Stimulated activated effector memory CD8-positive, alpha-beta T cell treated with anti-CD3 and anti-CD28 coated beads, Interleukin-12 subunit alpha, Interleukin-12 subunit beta, amount 100 ng/mL, for 72 hours (primary cell): ENCODE measurements around the gene ADH7.
"Not testable (repeated sequence)": the region's sequence is repeated elsewhere in the genome, so short reads cannot be mapped to it uniquely, and the experiment has no call there.

ENCODE experiments used
- ATAC-seq: fragments of 150-1000 bp; cut with Tn5 transposase; 2 replicates; pipeline ENCODE4 v1.10.0; 2021
- DNase-seq, 2 donors: peaks; one replicate each; pipeline ENCODE4 v3.0.0; 2021 to 2022; ENCODE audit warnings: low spot score in 2 of 2
- H3K27ac Mint-ChIP-seq: one replicate; pipeline ENCODE4 v1.8.0; 2022; ENCODE audit warnings: mild to moderate bottlenecking, mixed read lengths
- H3K36me3 Mint-ChIP-seq: one replicate; pipeline ENCODE4 v1.8.0; 2022; ENCODE audit warnings: mild to moderate bottlenecking, mixed read lengths
- H3K4me1 Mint-ChIP-seq: one replicate; pipeline ENCODE4 v1.8.0; 2022; ENCODE audit warnings: mixed read lengths
- H3K4me3 Mint-ChIP-seq: one replicate; pipeline ENCODE4 v1.8.0; 2022; ENCODE audit warnings: mild to moderate bottlenecking, mixed read lengths
- H3K9me3 Mint-ChIP-seq: one replicate; pipeline ENCODE4 v1.8.0; 2022; ENCODE audit warnings: mixed read lengths

ADH7 gene

GRCh38 chr4:99372464-99372863, 62.7 kb downstream of the ADH7 start:
- not testable (repeated sequence) for H3K36me3 Mint-ChIP-seq, H3K27ac Mint-ChIP-seq, DNase-seq, H3K4me1 Mint-ChIP-seq, H3K4me3 Mint-ChIP-seq, ATAC-seq
- peaks cover 10% of the 10 kb centered on the region for H3K9me3 Mint-ChIP-seq

- H3K27ac Mint-ChIP-seq, ATAC-seq, DNase-seq, H3K4me3 Mint-ChIP-seq, H3K36me3 Mint-ChIP-seq, H3K4me1 Mint-ChIP-seq, H3K9me3 Mint-ChIP-seq: not testable (repeated sequence)
Measured at GRCh38 chr4:99367817-99368216, 67.3 kb downstream of the ADH7 start.

GRCh38 chr4:99366491-99366890, 68.7 kb downstream of the ADH7 start:
- peaks cover 3% of the 10 kb centered on the region for H3K9me3 Mint-ChIP-seq
- DNase-seq (no peak), ATAC-seq (no peak)
- no peaks in the 10 kb centered on the region for H3K36me3 Mint-ChIP-seq
- H3K4me3 Mint-ChIP-seq, result no peak overlapping the region
- H3K4me1 Mint-ChIP-seq, result no peaks in the 10 kb centered on the region
- H3K27ac Mint-ChIP-seq, result no peak overlapping the region

GRCh38 chr4:99362768-99363167, 72.4 kb downstream of the ADH7 start:
- ATAC-seq, result no peak
- H3K27ac Mint-ChIP-seq, result no peak overlapping the region

More at GRCh38 chr4:99362768-99363167, 72.4 kb downstream of the ADH7 start:
- Mint-ChIP-seq H3K9me3 (peaks cover 3% of the 10 kb centered on the region), H3K4me1 (no peaks in the 10 kb centered on the region), H3K4me3 (no peak overlapping the region), H3K36me3 (no peaks in the 10 kb centered on the region)
- no peak for DNase-seq
